Tibial nerve (tissue), 4 donors: ENCODE results near the gene DOCK9.

ENCODE experiments used
- EP300 ChIP-seq, 2 donors: sonication (generic); formaldehyde crosslinking; IDR thresholded peaks; one replicate each; pipeline ENCODE4 v1.6.1; 2017; ENCODE audit warnings: antibody characterized with exemption in 2 of 2, mild to moderate bottlenecking in 1 of 2
- TF ChIP-seq, protein P1 (sequence below), 5 experiments: fragments of 200-600 bp in 3 of 5; fragments of 450-650 bp in 2 of 5; sonication (generic) in 3 of 5; IDR thresholded peaks; one replicate each; pipeline ENCODE4 v1.5.1; 2016 to 2019; ENCODE audit warnings: antibody characterized with exemption in 5 of 5, mild to moderate bottlenecking in 3 of 5, moderate library complexity in 2 of 5

DNA sequence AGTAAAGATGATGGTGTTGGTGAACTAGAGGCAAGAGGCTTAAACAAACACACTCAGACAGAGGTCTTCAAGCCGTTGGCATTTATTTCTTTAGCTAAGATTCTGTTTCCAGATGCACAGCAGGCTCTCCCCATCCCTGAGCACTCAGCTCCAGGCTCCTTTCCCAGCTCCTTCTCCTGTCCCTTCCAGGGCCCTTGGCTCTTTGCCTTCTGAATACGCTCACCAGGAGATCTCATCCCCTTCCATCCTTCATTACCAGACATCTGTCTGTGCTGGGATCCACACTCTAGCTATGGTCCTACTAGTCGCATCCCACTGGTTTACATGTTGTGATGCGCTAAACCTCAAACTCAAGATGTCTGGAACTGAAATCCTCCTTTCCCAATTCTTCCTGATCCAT lies 25.3 kb upstream of the DOCK9 start:
- TF ChIP-seq, protein P1, sequence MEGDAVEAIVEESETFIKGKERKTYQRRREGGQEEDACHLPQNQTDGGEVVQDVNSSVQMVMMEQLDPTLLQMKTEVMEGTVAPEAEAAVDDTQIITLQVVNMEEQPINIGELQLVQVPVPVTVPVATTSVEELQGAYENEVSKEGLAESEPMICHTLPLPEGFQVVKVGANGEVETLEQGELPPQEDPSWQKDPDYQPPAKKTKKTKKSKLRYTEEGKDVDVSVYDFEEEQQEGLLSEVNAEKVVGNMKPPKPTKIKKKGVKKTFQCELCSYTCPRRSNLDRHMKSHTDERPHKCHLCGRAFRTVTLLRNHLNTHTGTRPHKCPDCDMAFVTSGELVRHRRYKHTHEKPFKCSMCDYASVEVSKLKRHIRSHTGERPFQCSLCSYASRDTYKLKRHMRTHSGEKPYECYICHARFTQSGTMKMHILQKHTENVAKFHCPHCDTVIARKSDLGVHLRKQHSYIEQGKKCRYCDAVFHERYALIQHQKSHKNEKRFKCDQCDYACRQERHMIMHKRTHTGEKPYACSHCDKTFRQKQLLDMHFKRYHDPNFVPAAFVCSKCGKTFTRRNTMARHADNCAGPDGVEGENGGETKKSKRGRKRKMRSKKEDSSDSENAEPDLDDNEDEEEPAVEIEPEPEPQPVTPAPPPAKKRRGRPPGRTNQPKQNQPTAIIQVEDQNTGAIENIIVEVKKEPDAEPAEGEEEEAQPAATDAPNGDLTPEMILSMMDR (IDR thresholded peaks at IDR 0.05) = no peak
- TF ChIP-seq EP300 (IDR thresholded peaks at IDR 0.05) = no peak
